Keratinocyte (primary cell): ENCODE results near the gene PDE1C. TPM values are rescaled to one million over a fixed set of nuclear protein-coding genes. Genes with fewer than 3 reads are reported as not detected.

Source experiments
- DNase-seq: peaks from one replicate; pipeline ENCODE4 v3.0.0-alpha.2; 2011; ENCODE audit warnings: low read depth, missing footprints, low spot score
- FAIRE-seq: peaks from 2 replicates; lab custom pipeline; 2011; peaks lifted over from hg19 to GRCh38; lab: Jason Lieb, UNC
- H2AFZ ChIP-seq: 2 replicates; pipeline ENCODE4 v1.6.0; 2012; ENCODE audit warnings: low read length, control low read depth, inconsistent platforms; ENCODE audit not compliant: control insufficient read depth
- H3K27ac ChIP-seq: 2 replicates; pipeline ENCODE4 v1.5.1; 2011; ENCODE audit warnings: low read length; ENCODE audit not compliant: control insufficient read depth, insufficient read depth
- H3K27me3 ChIP-seq: 3 replicates; pipeline ENCODE4 v1.6.0; 2011; ENCODE audit warnings: low read length; ENCODE audit not compliant: control insufficient read depth, insufficient read depth; ENCODE audit errors: extremely low read depth
- H3K36me3 ChIP-seq, 2 experiments: 2 replicates in 1 of 2; 3 replicates in 1 of 2; pipeline ENCODE4 v1.5.1; 2011; ENCODE audit warnings: low read length in 2 of 2, mild to moderate bottlenecking in 1 of 2; ENCODE audit not compliant: control insufficient read depth in 2 of 2, insufficient read depth in 2 of 2; ENCODE audit errors: extremely low read depth in 1 of 2
- H3K4me1 ChIP-seq: 3 replicates; pipeline ENCODE4 v1.5.1; 2011; ENCODE audit warnings: low read length; ENCODE audit not compliant: control insufficient read depth, insufficient read depth; ENCODE audit errors: extremely low read depth
- H3K4me2 ChIP-seq: 3 replicates; pipeline ENCODE4 v1.6.0; 2011; ENCODE audit warnings: low read depth, low read length; ENCODE audit not compliant: control insufficient read depth, insufficient read depth; ENCODE audit errors: extremely low read depth
- H3K4me3 ChIP-seq, 3 experiments: fragments of 200-600 bp in 1 of 3; sonication (generic) in 1 of 3; 2 replicates in 2 of 3; 3 replicates in 1 of 3; pipeline ENCODE4 v1.5.1; 2011 to 2016; ENCODE audit warnings: low read length in 3 of 3, mild to moderate bottlenecking in 3 of 3, control low read depth in 2 of 3, inconsistent platforms in 1 of 3, low read depth in 1 of 3, mixed read lengths in 1 of 3, mixed run types in 1 of 3, moderate library complexity in 1 of 3; ENCODE audit not compliant: control insufficient read depth in 2 of 3, insufficient read depth in 2 of 3; ENCODE audit errors: extremely low read depth in 1 of 3
- H3K79me2 ChIP-seq: 2 replicates; pipeline ENCODE4 v1.6.0; 2012; ENCODE audit warnings: low read length; ENCODE audit not compliant: control insufficient read depth, insufficient read depth
- H3K9ac ChIP-seq: 3 replicates; pipeline ENCODE4 v1.6.0; 2011; ENCODE audit warnings: low read length; ENCODE audit not compliant: control insufficient read depth, insufficient read depth; ENCODE audit errors: extremely low read depth
- H3K9me1 ChIP-seq: 3 replicates; pipeline ENCODE4 v1.6.0; 2011; ENCODE audit warnings: low read length; ENCODE audit not compliant: control insufficient read depth, insufficient read depth; ENCODE audit errors: extremely low read depth
- H3K9me3 ChIP-seq: 2 replicates; pipeline ENCODE4 v1.5.1; 2012; ENCODE audit warnings: low read depth, low read length; ENCODE audit not compliant: control insufficient read depth
- H4K20me1 ChIP-seq: 3 replicates; pipeline ENCODE4 v1.6.0; 2011; ENCODE audit warnings: low read length; ENCODE audit not compliant: control insufficient read depth, insufficient read depth; ENCODE audit errors: extremely low read depth
- EZH2 ChIP-seq: IDR thresholded peaks from one replicate; pipeline ENCODE4 v1.6.1; 2012; ENCODE audit warnings: inconsistent platforms, mild to moderate bottlenecking, low read length, moderate library complexity
- dilution Hi-C: fragments of 300-500 bp; cut with MboI; formaldehyde crosslinking; loops from one replicate; pipeline ENCODE4 v1.7.0; 2020; ENCODE audit warnings: low sequenced_read_pairs; ENCODE audit not compliant: extremely low pct_ligation_motif_present
- polyA plus RNA-seq, 5 experiments: library from polyadenylated mRNA; depleted of rRNA in 3 of 5; stranded (reverse) in 3 of 5; stranded (forward) in 1 of 5; unstranded in 1 of 5; fragments of >200 nt; gene quantifications; 1 replicate in 1 of 5; 2 replicates in 3 of 5; 3 replicates in 1 of 5; pipeline versions ENCODE4 v1.2.1 to v1.2.3, GENCODE V29; 2011 to 2012; ENCODE audit warnings: missing spikeins in 2 of 5, low read depth in 1 of 5, low replicate concordance in 1 of 5
- TF ChIP-seq, protein P1 (sequence below), 3 experiments: IDR thresholded peaks in 1 of 3; conservative IDR thresholded peaks in 1 of 3; optimal IDR thresholded peaks in 1 of 3; 2 replicates in 2 of 3; 3 replicates in 1 of 3; pipeline versions ENCODE3 to v1.5.1; 2011; ENCODE audit warnings: low read length in 3 of 3, mild to moderate bottlenecking in 3 of 3, moderate library complexity in 2 of 3, control low read depth in 1 of 3, inconsistent platforms in 1 of 3; ENCODE audit not compliant: insufficient read depth in 2 of 3; ENCODE audit errors: extremely low read depth in 1 of 3

The PDE1C gene
- polyA plus RNA-seq, 1 donor (not counting 4 experiments of a cell fraction or from before 2014, with no cell fraction given) = 2.5 TPM

DNA sequence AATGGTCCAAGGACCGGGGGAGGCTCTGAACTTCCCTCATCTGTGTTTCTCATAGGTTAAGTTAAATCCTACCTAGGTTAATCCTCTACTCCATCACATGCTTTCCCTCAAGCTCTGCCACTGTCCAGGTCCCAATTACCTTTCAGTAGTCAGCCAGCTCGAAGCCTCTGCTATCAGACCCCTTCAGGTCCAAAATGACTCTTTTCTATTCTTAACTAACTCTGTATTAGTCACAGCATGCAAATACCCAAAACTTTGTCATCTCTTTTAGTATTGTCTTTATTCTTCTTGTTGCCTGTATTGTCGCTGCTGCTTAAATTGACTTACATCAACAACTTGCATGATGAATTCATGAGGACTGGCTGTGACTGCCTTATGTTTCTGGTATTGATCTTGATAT lies 367.9 kb downstream of the PDE1C start:
- FAIRE-seq (no peak), DNase-seq (no peak)
- peaks cover 5% of the 10 kb centered on the region for H3K27me3 ChIP-seq
- H2AFZ ChIP-seq = no peak overlapping the region
- H3K36me3 ChIP-seq = no peaks in the 10 kb centered on the region
- no peaks in the 10 kb centered on the region for H3K9me1 ChIP-seq
- H3K4me1 ChIP-seq = no peaks in the 10 kb centered on the region
- dilution Hi-C loops = no loop called here
- H3K4me3 ChIP-seq = no peak overlapping the region
- H4K20me1 ChIP-seq = no peaks in the 10 kb centered on the region
- no peak overlapping the region for H3K4me2 ChIP-seq
- no peaks in the 10 kb centered on the region for H3K9me3 ChIP-seq
- no peak overlapping the region for H3K27ac ChIP-seq
- TF ChIP-seq EZH2 = no peak
- TF ChIP-seq, protein P1, sequence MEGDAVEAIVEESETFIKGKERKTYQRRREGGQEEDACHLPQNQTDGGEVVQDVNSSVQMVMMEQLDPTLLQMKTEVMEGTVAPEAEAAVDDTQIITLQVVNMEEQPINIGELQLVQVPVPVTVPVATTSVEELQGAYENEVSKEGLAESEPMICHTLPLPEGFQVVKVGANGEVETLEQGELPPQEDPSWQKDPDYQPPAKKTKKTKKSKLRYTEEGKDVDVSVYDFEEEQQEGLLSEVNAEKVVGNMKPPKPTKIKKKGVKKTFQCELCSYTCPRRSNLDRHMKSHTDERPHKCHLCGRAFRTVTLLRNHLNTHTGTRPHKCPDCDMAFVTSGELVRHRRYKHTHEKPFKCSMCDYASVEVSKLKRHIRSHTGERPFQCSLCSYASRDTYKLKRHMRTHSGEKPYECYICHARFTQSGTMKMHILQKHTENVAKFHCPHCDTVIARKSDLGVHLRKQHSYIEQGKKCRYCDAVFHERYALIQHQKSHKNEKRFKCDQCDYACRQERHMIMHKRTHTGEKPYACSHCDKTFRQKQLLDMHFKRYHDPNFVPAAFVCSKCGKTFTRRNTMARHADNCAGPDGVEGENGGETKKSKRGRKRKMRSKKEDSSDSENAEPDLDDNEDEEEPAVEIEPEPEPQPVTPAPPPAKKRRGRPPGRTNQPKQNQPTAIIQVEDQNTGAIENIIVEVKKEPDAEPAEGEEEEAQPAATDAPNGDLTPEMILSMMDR (optimal IDR thresholded peaks at IDR 0.05 in 1 of 3, IDR thresholded peaks at IDR 0.05 in 1 of 3, conservative IDR thresholded peaks at IDR 0.05 in 1 of 3; ENCODE audit: extremely low read depth in 1 of 3, insufficient read depth in 2 of 3, low read length in 3 of 3) = no peak
- H3K9ac ChIP-seq = no peak overlapping the region
- H3K79me2 ChIP-seq = no peaks in the 10 kb centered on the region
